H1 (cell line): ENCODE measurements around the gene LPAR2. TPM values are rescaled to one million over a fixed set of nuclear protein-coding genes. Genes with fewer than 3 reads are reported as not detected.

Experiments
- CTCF ChIA-PET: fragments of 300-600 bp; sonication (Branson Sonifier 250); formaldehyde crosslinking; loops from one replicate; lab custom pipeline; 2021; ENCODE audit not compliant: partially characterized antibody; lab: Charles Lee
- POLR2A ChIA-PET: fragments of 300-600 bp; sonication (Branson Sonifier 250); formaldehyde crosslinking; loops from one replicate; lab custom pipeline; 2021; ENCODE audit warnings: inconsistent platforms; ENCODE audit not compliant: partially characterized antibody; lab: Charles Lee
- DNase-seq, 2 experiments: peaks; one replicate each; pipeline versions ENCODE4 v3.0.0 to v3.0.0-alpha.2; 2010 to 2022; ENCODE audit warnings: low spot score in 2 of 2, low read depth in 1 of 2, mixed read lengths in 1 of 2
- FAIRE-seq: peaks from 2 replicates; lab custom pipeline; 2011; peaks lifted over from hg19 to GRCh38; lab: Jason Lieb, UNC
- H2AFZ ChIP-seq: 2 replicates; pipeline ENCODE4 v1.8.1; 2012; ENCODE audit warnings: low read length, inconsistent platforms
- H2AK5ac ChIP-seq: 2 replicates; pipeline ENCODE4 v1.6.1; 2013; ENCODE audit warnings: low read depth, low read length
- H2BK120ac ChIP-seq: replicated peaks from 2 replicates; pipeline ENCODE3; 2013; ENCODE audit warnings: low read depth, low read length, inconsistent platforms
- H2BK12ac ChIP-seq: 2 replicates; pipeline ENCODE4 v1.6.1; 2013; ENCODE audit warnings: low read depth, low read length
- H2BK15ac ChIP-seq: 2 replicates; pipeline ENCODE4 v1.6.1; 2013; ENCODE audit warnings: low read length
- H2BK20ac ChIP-seq: 2 replicates; pipeline ENCODE4 v1.6.1; 2013; ENCODE audit warnings: low read length
- H2BK5ac ChIP-seq: 2 replicates; pipeline ENCODE4 v1.6.1; 2013; ENCODE audit warnings: low read depth, low read length
- H3K14ac ChIP-seq: 2 replicates; pipeline ENCODE4 v1.6.1; 2013; ENCODE audit warnings: inconsistent platforms; ENCODE audit not compliant: insufficient read length
- H3K18ac ChIP-seq: 2 replicates; pipeline ENCODE4 v1.6.1; 2013; ENCODE audit warnings: low read length; ENCODE audit errors: extremely low read depth
- H3K23ac ChIP-seq: 2 replicates; pipeline ENCODE4 v1.6.1; 2013; ENCODE audit warnings: inconsistent platforms; ENCODE audit not compliant: insufficient read length
- H3K23me2 ChIP-seq: 2 replicates; pipeline ENCODE4 v1.6.1; 2013; ENCODE audit warnings: low read depth, low read length
- H3K27ac ChIP-seq: 2 replicates; pipeline ENCODE4 v1.6.1; 2011; ENCODE audit warnings: low read depth, low read length, inconsistent platforms
- H3K27me3 ChIP-seq, 4 experiments: replicated peaks in 1 of 4; 1 replicate in 1 of 4; 2 replicates in 3 of 4; pipeline versions ENCODE4 v1.6.1 to v1.8.1; 2011 to 2013; ENCODE audit warnings: low read length in 3 of 4, mild to moderate bottlenecking in 3 of 4, inconsistent platforms in 2 of 4, mixed read lengths in 2 of 4, moderate library complexity in 1 of 4; ENCODE audit not compliant: control insufficient read depth in 3 of 4, insufficient read depth in 3 of 4; ENCODE audit errors: extremely low read depth in 1 of 4
- H3K36me3 ChIP-seq, 4 experiments: 2 replicates each; pipeline versions ENCODE4 v1.6.1 to v1.8.1; 2011 to 2013; ENCODE audit warnings: mild to moderate bottlenecking in 4 of 4, low read length in 3 of 4, moderate library complexity in 2 of 4, control low read depth in 1 of 4, inconsistent platforms in 1 of 4; ENCODE audit not compliant: insufficient read depth in 4 of 4, control insufficient read depth in 2 of 4
- H3K4ac ChIP-seq: replicated peaks from 2 replicates; pipeline ENCODE3; 2013; ENCODE audit warnings: low read length, low read depth, mixed read lengths, inconsistent platforms; ENCODE audit not compliant: insufficient read length
- H3K4me1 ChIP-seq, 4 experiments: replicated peaks in 1 of 4; 1 replicate in 1 of 4; 2 replicates in 3 of 4; pipeline versions ENCODE4 v1.6.1 to v1.8.1; 2011 to 2013; ENCODE audit warnings: low read length in 3 of 4, inconsistent platforms in 2 of 4, mixed read lengths in 1 of 4; ENCODE audit not compliant: insufficient read depth in 4 of 4, control insufficient read depth in 3 of 4
- H3K4me2 ChIP-seq, 2 experiments: 2 replicates each; pipeline versions ENCODE4 v1.6.1 to v1.8.1; 2011 to 2013; ENCODE audit warnings: low read depth in 2 of 2, low read length in 2 of 2, control low read depth in 1 of 2, inconsistent platforms in 1 of 2, mild to moderate bottlenecking in 1 of 2; ENCODE audit not compliant: insufficient read depth in 1 of 2
- H3K4me3 ChIP-seq, 4 experiments: fragments of 200-600, 300-600 bp in 1 of 4; sonication (generic), shearing (Covaris generic), sonication (Bioruptor Twin) in 1 of 4; 2 replicates each; pipeline versions ENCODE4 v1.5.1 to v1.8.1; 2011 to 2016; ENCODE audit warnings: low read length in 4 of 4, low read depth in 3 of 4, control low read depth in 2 of 4, inconsistent platforms in 2 of 4, mild to moderate bottlenecking in 2 of 4, mixed read lengths in 1 of 4, moderate library complexity in 1 of 4; ENCODE audit not compliant: insufficient read depth in 2 of 4; ENCODE audit errors: extremely low read depth in 1 of 4
- H3K56ac ChIP-seq: replicated peaks from 2 replicates; pipeline ENCODE3; 2013; ENCODE audit warnings: low read depth, mild to moderate bottlenecking, mixed read lengths, low read length, inconsistent platforms; ENCODE audit not compliant: insufficient read length
- H3K79me1 ChIP-seq: 2 replicates; pipeline ENCODE4 v1.6.1; 2013; ENCODE audit warnings: low read depth, low read length, control low read depth
- H3K79me2 ChIP-seq, 2 experiments: 2 replicates each; pipeline versions ENCODE4 v1.6.1 to v1.8.1; 2012 to 2013; ENCODE audit warnings: low read length in 2 of 2, mild to moderate bottlenecking in 2 of 2, inconsistent platforms in 1 of 2; ENCODE audit not compliant: insufficient read depth in 2 of 2, control insufficient read depth in 1 of 2
- H3K9ac ChIP-seq, 4 experiments: replicated peaks in 1 of 4; 1 replicate in 1 of 4; 2 replicates in 3 of 4; pipeline versions ENCODE4 v1.6.1 to v1.8.1; 2011 to 2013; ENCODE audit warnings: low read depth in 3 of 4, low read length in 3 of 4, control low read depth in 2 of 4, mild to moderate bottlenecking in 2 of 4, moderate library complexity in 2 of 4, inconsistent platforms in 1 of 4; ENCODE audit errors: extremely low read depth in 1 of 4
- H3K9me3 ChIP-seq, 2 experiments: 2 replicates each; pipeline versions ENCODE4 v1.6.1 to v1.8.1; 2012 to 2013; ENCODE audit warnings: mild to moderate bottlenecking in 2 of 2, moderate library complexity in 2 of 2, control low read depth in 1 of 2, inconsistent platforms in 1 of 2, low read depth in 1 of 2, low read length in 1 of 2, mixed read lengths in 1 of 2; ENCODE audit not compliant: insufficient read depth in 2 of 2
- H4K20me1 ChIP-seq, 2 experiments: replicated peaks in 1 of 2; 2 replicates each; pipeline versions ENCODE3 to v1.8.1; 2011 to 2013; ENCODE audit warnings: inconsistent platforms in 2 of 2, low read length in 2 of 2, mild to moderate bottlenecking in 1 of 2; ENCODE audit not compliant: insufficient read depth in 2 of 2, control insufficient read depth in 1 of 2
- H4K5ac ChIP-seq: 2 replicates; pipeline ENCODE4 v1.6.1; 2013; ENCODE audit warnings: low read length, low read depth, mixed read lengths, inconsistent platforms; ENCODE audit not compliant: insufficient read length
- H4K8ac ChIP-seq: 2 replicates; pipeline ENCODE4 v1.8.0; 2013; ENCODE audit warnings: mild to moderate bottlenecking, moderate library complexity, low read length, inconsistent platforms; ENCODE audit not compliant: insufficient read depth; ENCODE audit errors: extremely low read depth
- H4K91ac ChIP-seq: replicated peaks from 2 replicates; pipeline ENCODE3; 2013; ENCODE audit warnings: low read length, mixed read lengths, inconsistent platforms; ENCODE audit not compliant: insufficient read length
- ASH2L ChIP-seq: fragments of 200-600, 300-600 bp; sonication (generic); IDR thresholded peaks from one replicate; pipeline ENCODE4 v1.7.1; 2017; ENCODE audit warnings: low read length
- CTBP2 ChIP-seq: IDR thresholded peaks from 2 replicates; pipeline ENCODE4 v1.7.0; 2011; ENCODE audit warnings: borderline replicate concordance, mild to moderate bottlenecking, moderate library complexity, mixed read lengths, low read length; ENCODE audit not compliant: insufficient read depth, insufficient read length
- CTCF ChIP-seq, 3 experiments: IDR thresholded peaks; 1 replicate in 2 of 3; 2 replicates in 1 of 3; pipeline versions ENCODE4 v1.5.1 to v1.6.1; 2011; ENCODE audit warnings: low read length in 3 of 3, mild to moderate bottlenecking in 3 of 3, inconsistent platforms in 2 of 3, low read depth in 1 of 3, moderate library complexity in 1 of 3; ENCODE audit not compliant: insufficient read depth in 1 of 3; ENCODE audit errors: control extremely low read depth in 1 of 3
- JUND ChIP-seq: IDR thresholded peaks from 2 replicates; pipeline ENCODE4 v1.6.1; 2011; ENCODE audit warnings: mild to moderate bottlenecking, improper control_type of control experiment, low read length
- KDM4A ChIP-seq: IDR thresholded peaks from one replicate; pipeline ENCODE4 v1.7.1; 2012; ENCODE audit warnings: low read depth, mild to moderate bottlenecking, moderate library complexity, low read length, inconsistent platforms; ENCODE audit not compliant: severe bottlenecking
- RAD21 ChIP-seq, 2 experiments: IDR thresholded peaks in 1 of 2; conservative IDR thresholded peaks in 1 of 2; 2 replicates each; pipeline ENCODE4 v1.6.1; 2011; ENCODE audit warnings: low read depth in 2 of 2, low read length in 2 of 2, improper control_type of control experiment in 1 of 2, inconsistent platforms in 1 of 2, mild to moderate bottlenecking in 1 of 2, moderate library complexity in 1 of 2
- TAF1 ChIP-seq: IDR thresholded peaks from 2 replicates; pipeline ENCODE4 v1.6.1; 2011; ENCODE audit warnings: mild to moderate bottlenecking, low read depth, low read length
- TEAD4 ChIP-seq: IDR thresholded peaks from 2 replicates; pipeline ENCODE4 v1.6.1; 2012; ENCODE audit warnings: low read depth, low read length, inconsistent platforms, mixed read lengths
- WGBS, 2 experiments: shearing (Covaris generic) in 1 of 2; methylation state at CpG; one replicate each; pipeline versions ENCODE4 v1.1.6 to v1.1.7; 2013 to 2015; ENCODE audit warnings: low lambda C conversion rate in 2 of 2, mixed read lengths in 2 of 2, inconsistent platforms in 1 of 2, low coverage in 1 of 2, missing lambda C conversion rate in 1 of 2; ENCODE audit not compliant: insufficient replicate concordance in 2 of 2, insufficient coverage in 1 of 2, insufficient read length in 1 of 2; ENCODE audit errors: extremely low coverage in 1 of 2, missing lambda C conversion rate in 1 of 2; 5-methylcytosine and 5-hydroxymethylcytosine counted together
- polyA plus RNA-seq, 7 experiments: library from polyadenylated mRNA; depleted of rRNA in 3 of 7; stranded (reverse) in 5 of 7; unstranded in 2 of 7; fragments of >200 nt in 5 of 7; fragments of 200-250 nt in 2 of 7; gene quantifications; 1 replicate in 5 of 7; 2 replicates in 1 of 7; 4 replicates in 1 of 7; pipeline versions ENCODE4 v1.2.1 to v1.2.3, GENCODE V29; 2011 to 2013; ENCODE audit warnings: missing spikeins in 2 of 7, mixed read lengths in 2 of 7
- total RNA-seq: library from RNA; stranded (reverse); fragmentation: NEBNext Ultra II Directional; extraction: Animal tissue kit (Norgen Biotek cat#: 25700); gene quantifications from 2 replicates; pipeline ENCODE4 v1.2.1, GENCODE V29; 2021

Gene LPAR2
- total and polyA plus RNA-seq, 2 of the 8 experiments (the other 6 are each of a cell fraction or from before 2014, with no cell fraction given) = 47.6 to 70.2 TPM

GRCh38 chr19:19637523-19638251, 9.7 kb upstream of the LPAR2 start:
- Histone ChIP-seq H3K4me3 (peak overlapping the region in 1 of 4 experiments; percentile 45; a peak in 2 of 8 replicates), H3K36me3 (peaks cover 4 to 12% (median 11%) of the 10 kb centered on the region in 4 experiments; a peak in 7 of 8 replicates), H2AK5ac (no peak overlapping the region), H2BK120ac (no peak overlapping the region), H2AFZ (peak overlapping the region; percentile 19; the same call in 1 of the 2 replicates), H4K20me1 (peaks cover 0 to 9% of the 10 kb centered on the region in 2 experiments), H4K8ac (no peak overlapping the region; the same call in 1 of the 2 replicates), H3K18ac (peak overlapping the region; percentile 87; the same call in 1 of the 2 replicates), H3K79me2 (no peaks in the 10 kb centered on the region), H3K14ac (no peak overlapping the region), H3K9ac (no peak overlapping the region), H3K9me3 (no peaks in the 10 kb centered on the region), H2BK15ac (no peak overlapping the region), H2BK5ac (peak overlapping the region; percentile 73; the same call in 1 of the 2 replicates), H3K4me1 (peaks cover 0 to 10% (median 8%) of the 10 kb centered on the region in 4 experiments; a peak in 6 of 7 replicates), H3K79me1 (no peaks in the 10 kb centered on the region), H2BK20ac (no peak overlapping the region), H3K27ac (no peak overlapping the region), H3K27me3 (no peaks in the 10 kb centered on the region), H4K5ac (peak overlapping the region; percentile 77), H2BK12ac (peak overlapping the region; percentile 94; the same call in 1 of the 2 replicates), H3K23ac (no peak overlapping the region), H4K91ac (peak overlapping the region; percentile 88), H3K4me2 (peak overlapping the region; percentile 50 to 54), H3K56ac (peak overlapping the region; percentile 30), H3K4ac (no peak overlapping the region), H3K23me2 (peaks cover under 1% of the 10 kb centered on the region; the same call in 1 of the 2 replicates)
- DNase-seq (peak in 1 of 2 experiments; percentile 97), FAIRE-seq (no peak)
- ChIA-PET CTCF (interaction anchor here (0.7 to 2.1 kb wide), 5 partner anchors 17 to 105 kb away, joined by 3 to 7 read pairs (median 3); no protein-coding TSS in a partner anchor), POLR2A (interaction anchor here (0.6 to 2.8 kb wide), 6 partner anchors 9 to 108 kb away, joined by 3 to 11 read pairs (median 3); partner anchors contain the start of gene LPAR2)
- WGBS, 2 experiments = 77% methylated on average over 35 of the region's 53 CpGs; no CpG with 5 or more reads in 1 of the 2 experiments
- TF ChIP-seq CTCF (IDR thresholded peaks at IDR 0.05; ENCODE audit: control extremely low read depth in 1 of 3, insufficient read depth in 1 of 3, low read depth in 1 of 3, low read length in 3 of 3) (peak; percentile 40 to 51 (median 45)), CTBP2 (no peak), RAD21 (IDR thresholded peaks at IDR 0.05 in 1 of 2, conservative IDR thresholded peaks at IDR 0.05 in 1 of 2; ENCODE audit: low read depth in 2 of 2, low read length in 2 of 2) (peak in 1 of 2 experiments; percentile 48; a peak in 3 of 4 replicates), ASH2L (peak; percentile 10), TEAD4 (no peak), JUND (no peak), KDM4A (no peak), TAF1 (peak; percentile 28; the same call in 1 of the 2 replicates)
